GM21515 (cell line): ENCODE results near the gene NRK.
"Not testable (repeated sequence)": the region's sequence is repeated elsewhere in the genome, so short reads cannot be mapped to it uniquely, and the experiment has no call there.

ENCODE experiments used
- ATAC-seq: cut with Tn5 transposase; IDR thresholded peaks from one replicate; pipeline ENCODE4 v1.9.1; 2021; ENCODE audit not compliant: unreplicated experiment

Gene NRK

DNA sequence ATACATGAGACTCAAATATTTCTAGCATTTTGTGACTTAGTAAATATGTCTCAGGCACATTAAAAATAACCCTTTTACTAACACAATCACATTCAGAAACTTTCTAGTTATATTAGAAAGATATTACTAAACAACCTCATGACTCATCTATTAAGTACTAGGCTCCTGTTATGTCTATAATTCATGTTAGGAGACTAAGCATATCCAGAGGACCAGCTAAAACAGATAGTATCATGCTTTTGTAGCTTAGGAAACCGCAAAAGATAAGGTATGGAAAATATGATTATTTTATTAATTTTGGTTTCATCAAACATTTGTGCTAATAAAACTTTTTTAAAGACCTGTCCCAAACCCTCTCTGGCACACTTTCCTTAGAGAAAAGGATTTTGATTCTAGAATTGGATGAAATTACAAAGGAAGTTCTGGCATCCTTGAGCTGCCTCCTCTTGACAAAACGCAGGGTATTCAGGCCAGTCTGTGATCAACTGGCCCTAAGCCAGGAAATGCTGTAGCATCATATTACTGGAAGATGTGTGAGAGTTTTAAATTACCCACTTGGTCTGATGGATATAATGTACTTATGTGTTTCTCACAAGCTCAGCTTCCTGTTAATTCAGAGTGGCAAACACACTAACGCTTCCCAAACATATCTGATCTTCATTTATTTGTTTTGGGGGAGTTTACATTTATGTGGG lies 60.4 kb downstream of the NRK start:
- no peak for ATAC-seq

DNA sequence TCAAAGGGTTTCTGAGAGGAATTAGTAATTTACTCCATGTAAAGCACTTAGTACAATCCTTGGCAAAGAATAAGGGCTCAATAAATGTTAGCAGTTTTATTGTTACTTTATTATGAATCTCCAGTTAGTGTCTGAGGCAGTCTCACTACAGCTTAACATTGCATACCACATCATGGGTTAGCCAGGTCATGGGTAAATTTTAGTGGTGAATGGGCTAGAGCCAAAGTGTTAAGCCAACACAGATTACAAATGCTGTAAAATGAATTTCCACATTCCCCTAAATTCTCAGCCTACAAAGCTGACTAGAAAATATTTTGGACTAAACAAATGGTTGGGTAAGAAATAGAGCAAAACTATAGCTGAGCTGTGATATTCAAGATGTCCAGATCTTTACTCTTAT lies 72.4 kb downstream of the NRK start:
- no peak for ATAC-seq

DNA sequence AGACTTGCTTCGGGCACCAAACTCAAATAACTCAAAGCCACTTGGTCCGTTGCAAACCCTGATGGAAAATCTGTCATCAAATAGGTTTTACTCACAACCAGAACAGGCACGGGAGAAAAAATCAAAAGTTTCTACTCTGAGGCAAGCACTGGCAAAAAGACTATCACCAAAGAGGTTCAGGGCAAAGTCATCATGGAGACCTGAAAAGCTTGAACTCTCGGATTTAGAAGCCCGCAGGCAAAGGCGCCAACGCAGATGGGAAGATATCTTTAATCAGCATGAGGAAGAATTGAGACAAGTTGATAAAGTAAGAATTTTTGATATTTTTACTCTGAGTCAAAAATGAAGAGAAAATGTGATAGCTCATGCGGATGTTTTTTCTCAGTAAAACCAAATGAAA lies 87.2 kb downstream of the NRK start:
- ATAC-seq, result no peak

DNA sequence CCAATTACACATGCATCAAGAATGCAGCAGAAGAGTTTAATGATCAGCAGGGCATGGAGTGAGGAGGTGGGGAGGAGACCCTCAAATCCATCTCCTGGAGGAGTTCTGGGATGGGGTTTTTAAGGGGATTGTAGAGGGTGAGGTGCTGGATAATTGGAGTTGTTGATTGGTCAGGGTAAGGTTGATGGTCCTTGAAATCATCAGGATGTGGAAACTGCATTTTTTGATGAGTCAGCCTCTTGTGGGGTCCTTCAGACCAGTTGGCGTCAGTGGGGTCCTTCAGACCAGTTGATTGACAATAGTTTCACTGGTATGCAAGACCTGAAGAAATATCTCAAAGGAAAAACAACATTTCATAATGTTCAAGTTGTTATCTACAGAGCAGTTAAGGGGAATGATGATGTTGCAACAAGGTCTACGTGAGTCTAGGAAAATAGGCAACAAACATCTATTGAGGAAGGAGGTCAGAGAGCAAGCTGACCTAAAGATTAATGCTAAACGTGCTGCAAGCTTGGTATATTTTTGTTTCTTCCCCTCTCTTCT lies 88.3 kb downstream of the NRK start:
- ATAC-seq, result no peak

DNA sequence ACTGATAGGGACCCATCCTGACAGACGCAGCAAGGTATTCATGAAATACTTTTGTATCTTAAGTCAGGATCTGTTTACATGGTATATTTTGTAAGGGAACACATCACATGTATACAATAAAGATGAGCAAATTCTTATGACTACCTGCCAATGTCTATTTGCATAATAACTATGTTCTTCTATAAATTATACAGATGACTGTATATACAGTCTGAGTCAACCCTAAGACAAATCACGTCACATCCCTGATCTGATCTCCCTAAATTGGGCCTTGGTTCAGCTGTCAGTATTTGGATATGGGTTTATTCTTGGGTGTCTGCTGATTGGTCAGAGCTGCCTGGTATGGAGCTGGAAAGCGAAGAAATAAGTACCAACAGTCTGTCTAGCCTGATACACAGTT lies 122.9 kb downstream of the NRK start:
- no peak for ATAC-seq

DNA sequence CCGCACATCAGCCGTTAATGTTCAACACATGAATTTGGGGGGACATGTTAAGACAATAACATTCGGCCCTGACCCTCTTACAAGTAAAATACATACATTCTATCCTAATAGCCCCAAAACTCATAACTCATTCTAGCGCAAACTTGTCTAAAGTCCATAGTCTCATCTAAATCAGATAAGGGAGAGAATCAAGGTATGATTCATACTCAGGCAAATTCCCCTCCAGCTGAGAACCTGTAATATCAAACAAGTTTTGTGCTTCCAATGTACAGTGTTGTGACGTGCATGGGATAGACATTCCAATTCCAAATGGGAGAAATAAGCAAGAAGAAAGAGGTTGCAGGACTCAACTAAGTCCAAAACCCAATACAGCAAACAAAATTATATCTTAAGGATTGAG lies 147.1 kb downstream of the NRK start:
- no peak for ATAC-seq

DNA sequence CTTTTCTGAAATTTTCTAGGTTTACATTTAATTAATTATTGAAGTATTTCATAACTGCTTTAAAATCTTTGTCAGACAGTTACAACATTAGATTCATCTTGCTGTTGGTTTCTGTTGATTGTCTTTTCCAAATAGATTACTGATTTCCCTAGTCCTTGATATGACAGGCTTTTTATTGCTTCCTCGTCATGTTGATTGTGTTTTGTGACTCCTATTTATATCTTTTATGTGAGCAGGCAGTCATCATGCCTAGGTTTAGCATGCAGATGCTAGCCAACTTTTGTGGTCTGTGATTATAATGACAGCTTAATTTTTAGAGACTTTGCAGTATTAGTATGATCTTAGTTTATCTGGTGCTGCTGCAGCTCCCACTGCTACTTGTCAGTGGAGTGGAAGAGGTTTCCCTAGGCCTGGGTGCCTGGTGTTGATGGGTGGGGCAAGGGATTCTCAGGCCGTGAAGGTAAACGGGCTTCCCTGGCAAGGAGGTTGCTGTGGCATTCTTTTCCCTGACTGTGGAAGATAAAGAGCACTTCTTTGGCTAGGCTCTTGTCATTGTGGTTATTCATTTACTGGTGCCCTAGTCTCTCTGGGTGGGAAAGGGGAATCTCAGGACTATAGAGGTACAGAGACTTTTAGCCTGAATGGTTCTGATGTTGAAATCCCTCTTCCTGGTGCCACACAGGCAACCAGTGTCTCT lies 150.5 kb downstream of the NRK start:
- no peak for ATAC-seq

DNA sequence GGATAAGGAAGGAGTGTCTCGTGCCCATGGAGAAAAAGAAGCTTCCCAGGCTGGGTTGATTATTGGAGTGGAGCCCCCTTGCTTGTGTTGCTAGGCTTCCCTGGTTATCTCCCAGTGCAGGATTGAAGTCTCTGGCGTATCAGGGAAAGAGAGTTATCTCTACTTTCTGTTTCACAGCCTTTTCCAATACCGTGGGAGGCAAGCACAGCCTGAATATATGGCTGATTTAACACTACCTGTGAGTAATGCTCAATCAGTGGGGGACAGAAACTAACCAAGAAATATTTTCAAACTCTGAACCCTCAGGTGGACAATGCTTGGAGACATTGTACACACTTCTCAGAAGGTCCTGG lies 151.0 kb downstream of the NRK start:
- no peak for ATAC-seq

DNA sequence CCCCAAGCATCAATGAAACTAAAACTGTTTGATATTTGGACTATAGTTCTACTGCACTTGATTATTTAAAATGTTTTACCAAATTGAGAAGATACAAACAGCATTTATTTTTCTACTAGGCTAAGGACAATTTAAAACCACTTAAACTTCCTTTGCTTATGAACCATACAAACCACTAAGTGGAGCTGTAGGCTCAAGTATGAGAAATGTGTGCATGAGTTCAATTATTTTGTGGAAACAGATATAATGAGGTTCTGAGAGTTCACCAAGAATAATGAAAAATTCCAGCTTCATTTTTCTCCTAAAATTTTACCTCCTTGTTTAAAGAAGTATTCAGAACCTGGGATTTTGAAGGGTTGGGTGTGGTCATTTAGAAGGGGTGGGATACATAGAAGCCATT lies 153.0 kb downstream of the NRK start:
- no peak for ATAC-seq

DNA sequence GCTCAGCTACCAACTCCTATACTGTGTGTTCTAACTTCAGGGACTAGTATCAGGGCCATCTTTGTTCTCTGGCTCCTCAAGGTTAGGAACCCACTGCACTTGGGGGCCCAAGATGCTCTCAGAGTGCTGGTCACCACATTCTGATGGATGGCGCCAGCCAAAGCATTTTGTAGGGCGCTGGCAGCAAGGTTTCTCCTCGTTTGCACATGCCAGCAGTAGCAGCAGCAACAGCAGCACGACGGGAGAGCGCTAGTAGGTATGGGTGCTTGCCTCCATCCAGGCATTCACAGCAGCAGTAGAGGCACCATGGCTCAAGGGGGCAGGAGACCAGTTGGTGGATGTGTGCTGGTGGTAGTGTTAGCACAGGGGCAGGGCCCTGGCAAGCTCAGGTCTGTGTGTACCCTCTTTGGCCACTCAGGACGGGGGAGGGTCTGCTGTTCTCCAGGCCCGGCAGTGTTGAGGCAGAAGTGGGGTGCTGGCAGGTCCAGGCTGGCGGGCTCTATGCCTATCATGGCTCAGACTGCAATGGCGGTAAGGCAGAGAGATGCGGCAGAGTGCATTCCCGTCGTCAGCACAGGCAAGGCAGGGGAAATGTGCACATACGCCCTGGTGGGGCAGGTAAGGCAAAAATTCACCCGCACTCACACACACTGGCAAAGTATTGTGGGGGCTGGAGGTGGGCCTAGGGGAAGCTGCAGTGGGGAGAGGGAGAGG lies 159.6 kb downstream of the NRK start:
- no peak for ATAC-seq

DNA sequence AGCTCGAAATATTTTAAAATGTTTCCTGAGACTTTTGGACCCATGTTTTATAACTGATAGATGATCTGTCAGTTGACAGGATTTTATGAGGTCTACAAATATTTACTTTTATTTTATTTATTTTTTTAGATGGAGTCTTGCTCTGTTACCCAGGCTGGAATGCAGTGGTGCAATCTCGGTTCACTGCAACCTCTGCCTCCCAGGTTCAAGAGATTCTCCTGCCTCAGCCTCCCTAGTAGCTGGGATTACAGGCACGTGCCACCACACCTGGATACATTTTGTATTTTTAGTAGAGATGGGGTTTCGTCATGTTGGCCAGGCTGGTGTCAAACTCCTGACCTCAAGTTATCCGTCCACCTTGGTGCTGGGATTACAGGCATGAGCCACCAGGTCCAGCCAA lies 166.1 kb downstream of the NRK start:
- not testable (repeated sequence) for ATAC-seq

DNA sequence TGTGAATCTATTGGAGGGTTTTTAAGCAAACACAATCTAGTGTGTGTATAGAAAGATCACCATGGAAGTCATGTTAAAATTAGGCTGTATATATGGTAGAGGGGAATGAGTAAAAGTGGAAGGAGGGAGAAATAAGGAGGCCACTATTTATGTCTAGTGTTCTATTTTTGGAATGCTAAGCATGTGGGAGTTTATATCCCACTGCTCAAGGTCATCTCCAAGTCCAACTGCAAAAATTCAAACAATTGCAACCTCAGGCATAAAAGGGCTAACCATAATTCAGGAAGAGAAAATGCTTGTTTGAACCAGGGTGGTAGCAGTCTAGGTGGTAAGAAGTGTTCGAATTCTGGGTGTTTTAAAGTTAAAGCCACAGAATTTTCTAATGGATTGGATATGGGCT lies 177.0 kb downstream of the NRK start:
- no peak for ATAC-seq

DNA sequence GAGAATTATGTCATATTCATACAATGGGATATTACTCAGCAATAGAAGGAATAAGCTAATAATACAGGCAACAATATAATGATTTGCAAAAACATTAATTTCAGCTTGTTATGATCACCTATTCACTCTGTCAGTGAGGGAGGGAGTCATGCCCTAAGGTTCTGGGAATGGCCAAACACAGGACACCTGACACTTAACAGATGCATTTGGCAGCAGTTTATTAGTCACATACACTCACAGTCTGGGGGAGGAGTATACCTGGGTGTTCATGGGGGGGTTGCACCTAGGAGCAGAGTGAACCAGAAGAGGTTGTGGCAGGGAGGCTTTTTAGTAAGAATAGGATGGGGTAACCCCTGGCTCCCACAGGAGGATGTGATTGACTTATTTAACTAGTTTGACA lies 177.9 kb downstream of the NRK start:
- ATAC-seq, result no peak

DNA sequence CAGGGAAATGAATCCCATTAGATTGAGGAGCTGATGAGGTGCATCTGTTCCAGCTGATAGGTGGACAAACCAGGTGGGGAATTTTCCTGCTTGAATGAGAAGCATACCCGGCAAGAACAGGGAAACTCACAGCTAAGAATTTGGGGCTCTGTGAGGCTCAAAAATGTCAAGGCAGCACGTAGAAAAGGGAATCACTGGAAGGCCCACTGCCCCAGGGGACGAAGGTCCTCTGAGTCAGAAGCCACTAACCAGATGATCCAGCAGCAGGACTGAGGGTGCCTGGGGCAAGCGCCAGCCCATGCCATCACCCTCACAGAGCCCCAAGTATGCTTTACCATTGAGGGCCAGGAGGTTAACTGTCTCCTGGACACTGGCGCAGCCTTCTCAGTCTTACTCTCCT lies 178.3 kb downstream of the NRK start:
- ATAC-seq, result not testable (repeated sequence)

DNA sequence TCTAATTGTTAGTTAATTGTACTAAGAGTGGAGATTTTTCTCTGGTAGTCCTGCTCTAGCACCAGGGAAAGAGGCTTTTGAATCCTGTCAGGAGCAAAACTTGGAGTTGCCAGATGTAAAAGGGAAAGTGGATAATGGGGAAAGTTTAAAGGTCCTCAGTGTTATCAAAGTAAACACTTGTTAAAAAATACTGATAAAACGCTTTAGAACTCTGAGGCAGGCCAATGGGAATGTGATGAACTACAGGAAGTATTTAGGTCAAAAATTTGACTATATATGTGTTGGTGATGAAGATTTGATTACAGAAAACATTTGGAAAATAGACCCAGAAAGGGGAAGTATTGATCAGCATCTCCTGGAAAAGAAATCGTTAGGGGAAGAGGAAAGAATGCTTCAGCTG lies 183.3 kb downstream of the NRK start:
- no peak for ATAC-seq

DNA sequence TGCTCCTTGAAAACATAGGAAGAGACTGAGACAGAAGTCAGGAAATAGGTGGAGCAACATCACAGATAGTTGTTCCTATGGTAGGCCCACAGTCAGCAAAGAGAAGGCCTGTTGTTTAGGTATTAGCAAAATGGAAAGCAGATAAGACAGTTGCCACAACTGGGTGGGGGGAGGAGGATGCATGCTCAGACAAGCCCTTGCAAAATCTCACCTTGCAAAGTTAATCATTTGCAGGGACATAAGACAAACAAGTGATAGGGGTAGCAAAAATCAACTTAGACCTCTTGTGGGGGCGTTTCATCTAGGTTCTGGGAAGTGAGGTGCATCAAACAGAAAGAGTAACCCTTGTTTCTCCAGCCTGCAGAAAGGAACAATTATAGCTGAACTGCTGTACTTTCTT lies 185.5 kb downstream of the NRK start:
- no peak for ATAC-seq
